K562 (cell line): ENCODE data around the gene KAT5. TPM values are rescaled to one million over a fixed set of nuclear protein-coding genes. Genes with fewer than 3 reads are reported as not detected.

ENCODE experiments used
- DDX20 ChIP-seq: fragments of 450-650 bp; IDR thresholded peaks from 2 replicates; pipeline ENCODE4 v1.6.1; 2016; ENCODE audit warnings: missing genetic modification characterization, low read depth, mild to moderate bottlenecking, missing compliant biosample characterization, moderate library complexity
- ILK ChIP-seq: fragments of 450-650 bp; IDR thresholded peaks from 2 replicates; pipeline ENCODE4 v1.6.1; 2016; ENCODE audit warnings: missing genetic modification characterization, low read depth, mild to moderate bottlenecking, missing compliant biosample characterization, moderate library complexity, borderline replicate concordance
- KLF1 ChIP-seq: fragments of 450-650 bp; IDR thresholded peaks from 2 replicates; pipeline ENCODE4 v1.6.1; 2016; ENCODE audit warnings: missing genetic modification characterization, missing compliant biosample characterization
- KLF16 ChIP-seq: IDR thresholded peaks from 2 replicates; pipeline ENCODE4 v1.6.1; 2016; ENCODE audit warnings: antibody characterized with exemption
- MBD2 ChIP-seq: sonication (generic); IDR thresholded peaks from 2 replicates; pipeline ENCODE4 v1.6.1; 2016; ENCODE audit warnings: low read depth, borderline replicate concordance
- NRF1 ChIP-seq, 2 experiments: fragments of 450-650 bp; IDR thresholded peaks in 1 of 2; conservative IDR thresholded peaks in 1 of 2; 2 replicates each; pipeline ENCODE4 v1.6.1; 2014; ENCODE audit warnings: mild to moderate bottlenecking in 2 of 2
- POLR2A ChIP-seq: fragments of 450-650 bp; conservative IDR thresholded peaks from 2 replicates; pipeline ENCODE4 v1.6.1; 2016
- RBM14 ChIP-seq: fragments of 200-400 bp; formaldehyde crosslinking; IDR thresholded peaks from 2 replicates; pipeline ENCODE4 v1.6.1; 2018; ENCODE audit warnings: low read depth, mild to moderate bottlenecking, low read length, moderate library complexity, borderline replicate concordance; ENCODE audit not compliant: insufficient read depth
- TAF15 ChIP-seq: fragments of 200-400 bp; formaldehyde crosslinking; IDR thresholded peaks from 2 replicates; pipeline ENCODE4 v1.6.1; 2017; ENCODE audit warnings: mild to moderate bottlenecking, low read depth, low read length, moderate library complexity
- U2AF2 ChIP-seq: fragments of 200-400 bp; formaldehyde crosslinking; optimal IDR thresholded peaks from 2 replicates; pipeline ENCODE3; 2017; ENCODE audit warnings: low read depth, mild to moderate bottlenecking, low read length
- ZNF263 ChIP-seq: sonication (generic); formaldehyde crosslinking; IDR thresholded peaks from 2 replicates; pipeline ENCODE4 v1.8.0; 2022; ENCODE audit warnings: mild to moderate bottlenecking, missing genetic modification reagents, borderline replicate concordance
- polyA plus RNA-seq, 8 experiments: library from polyadenylated mRNA; depleted of rRNA in 4 of 8; stranded (reverse) in 5 of 8; unstranded in 3 of 8; fragments of >200 nt; fragmentation: Nextera tagmentation in 2 of 8; fragmentation: Illumina TruSeq in 1 of 8; extraction: Ambion mirVana in 2 of 8; extraction: Trizol in 1 of 8; gene quantifications; 2 replicates each; pipeline versions ENCODE4 v1.2.1 to v1.2.3, GENCODE V29; 2011 to 2014; ENCODE audit warnings: inconsistent platforms in 1 of 8, missing spikeins in 1 of 8
- total RNA-seq, 7 experiments: library from RNA; depleted of rRNA in 6 of 7; stranded (reverse); fragments of >200 nt in 6 of 7; fragmentation: Illumina TruSeq in 2 of 7; extraction: Trizol in 2 of 7; gene quantifications; 2 replicates each; pipeline versions ENCODE4 v1.2.1 to v1.2.3, GENCODE V29; 2011 to 2021; ENCODE audit warnings: low replicate concordance in 1 of 7
- TF ChIP-seq, protein P1 (sequence below): fragments of 450-650 bp; formaldehyde crosslinking; IDR thresholded peaks from 2 replicates; pipeline ENCODE4 v1.4.0; 2020; ENCODE audit warnings: mild to moderate bottlenecking, moderate library complexity
- TF ChIP-seq, protein P2 (sequence below): fragments of 450-650 bp; IDR thresholded peaks from 2 replicates; pipeline ENCODE4 v1.6.1; 2016; ENCODE audit warnings: antibody characterized with exemption
- TF ChIP-seq, protein P3 (sequence below): fragments of 250-450 bp; sonication (Bioruptor Pico); IDR thresholded peaks from 2 replicates; pipeline ENCODE4 v1.8.0; 2021; ENCODE audit warnings: borderline replicate concordance, mild to moderate bottlenecking, moderate library complexity; ENCODE audit not compliant: poor library complexity, severe bottlenecking
- TF ChIP-seq, protein P4 (sequence below): fragments of 450-650 bp; IDR thresholded peaks from 2 replicates; pipeline ENCODE4 v1.6.1; 2017; ENCODE audit warnings: mild to moderate bottlenecking, moderate library complexity
- TF ChIP-seq, protein P5 (sequence below): sonication (generic); formaldehyde crosslinking; IDR thresholded peaks from 2 replicates; pipeline ENCODE4 v1.8.1; 2023; ENCODE audit warnings: mild to moderate bottlenecking, missing genetic modification reagents, moderate library complexity

KAT5 gene
- total and polyA plus RNA-seq, 9 of the 15 experiments (the other 6 are each of a cell fraction or from before 2014, with no cell fraction given), result 3.6 to 76.8 (median 52.7) TPM

DNA sequence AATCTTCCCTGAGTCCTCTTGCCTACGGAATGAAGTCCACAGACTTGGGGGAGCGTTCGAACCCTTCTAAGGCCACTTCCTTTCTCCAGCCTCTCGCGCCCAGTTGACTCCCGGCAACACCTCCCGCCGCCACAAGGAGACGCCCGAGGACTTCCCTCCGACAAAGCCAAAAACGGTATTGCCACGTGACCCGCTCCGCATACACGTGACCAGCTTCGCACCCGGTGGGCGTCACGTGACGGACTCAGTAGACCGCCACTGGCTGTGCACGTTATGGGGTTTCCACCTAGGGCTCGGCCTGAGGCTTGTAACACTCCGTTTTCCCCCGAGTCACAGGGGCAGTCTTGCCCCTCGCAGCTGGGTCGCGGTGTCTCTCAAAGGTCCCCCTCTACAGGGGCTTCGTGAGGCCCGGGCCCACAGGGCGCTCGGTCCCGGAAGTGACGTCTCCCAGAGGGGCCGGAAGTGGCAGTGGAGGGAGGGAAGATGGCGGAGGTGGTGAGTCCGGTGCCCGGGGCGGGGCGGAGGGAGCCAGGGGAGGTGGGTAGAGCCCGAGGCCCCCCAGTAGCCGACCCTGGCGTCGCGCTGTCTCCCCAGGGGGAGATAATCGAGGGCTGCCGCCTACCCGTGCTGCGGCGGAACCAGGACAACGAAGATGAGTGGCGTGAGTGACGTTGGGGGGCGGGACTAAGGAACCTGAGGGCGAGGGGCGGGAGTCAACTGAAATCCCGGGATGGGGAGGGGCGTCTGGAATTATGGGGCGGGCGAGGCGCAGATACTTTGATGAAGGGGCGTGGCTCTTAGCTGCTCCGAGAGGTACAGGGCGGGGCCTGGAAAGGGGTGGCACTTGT, at the start of gene KAT5 (continued):
- TF ChIP-seq, protein P1, sequence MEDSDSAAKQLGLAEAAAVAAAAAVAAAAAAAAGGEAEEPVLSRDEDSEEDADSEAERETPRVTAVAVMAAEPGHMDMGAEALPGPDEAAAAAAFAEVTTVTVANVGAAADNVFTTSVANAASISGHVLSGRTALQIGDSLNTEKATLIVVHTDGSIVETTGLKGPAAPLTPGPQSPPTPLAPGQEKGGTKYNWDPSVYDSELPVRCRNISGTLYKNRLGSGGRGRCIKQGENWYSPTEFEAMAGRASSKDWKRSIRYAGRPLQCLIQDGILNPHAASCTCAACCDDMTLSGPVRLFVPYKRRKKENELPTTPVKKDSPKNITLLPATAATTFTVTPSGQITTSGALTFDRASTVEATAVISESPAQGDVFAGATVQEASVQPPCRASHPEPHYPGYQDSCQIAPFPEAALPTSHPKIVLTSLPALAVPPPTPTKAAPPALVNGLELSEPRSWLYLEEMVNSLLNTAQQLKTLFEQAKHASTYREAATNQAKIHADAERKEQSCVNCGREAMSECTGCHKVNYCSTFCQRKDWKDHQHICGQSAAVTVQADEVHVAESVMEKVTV, result peak; percentile 97
- TF ChIP-seq U2AF2 (no peak), MBD2 (peak; percentile 76), DDX20 (tag) (0 out of 2 replicates have a peak, but pooled peaks have one; percentile 21), KLF16 (peak; percentile 81), RBM14 (no peak), KLF1 (tag) (peak; percentile 66; the same call in 1 of the 2 replicates), ILK (tag) (no peak), ZNF263 (CRISPR knock-in tag) (peak; percentile 35; the same call in 1 of the 2 replicates), POLR2A (peak; percentile 93), NRF1 (conservative IDR thresholded peaks at IDR 0.05 in 1 of 2, IDR thresholded peaks at IDR 0.05 in 1 of 2) (peak in 1 of 2 experiments; percentile 47; a peak in 2 of 4 replicates), TAF15 (no peak)
- TF ChIP-seq, protein P2, sequence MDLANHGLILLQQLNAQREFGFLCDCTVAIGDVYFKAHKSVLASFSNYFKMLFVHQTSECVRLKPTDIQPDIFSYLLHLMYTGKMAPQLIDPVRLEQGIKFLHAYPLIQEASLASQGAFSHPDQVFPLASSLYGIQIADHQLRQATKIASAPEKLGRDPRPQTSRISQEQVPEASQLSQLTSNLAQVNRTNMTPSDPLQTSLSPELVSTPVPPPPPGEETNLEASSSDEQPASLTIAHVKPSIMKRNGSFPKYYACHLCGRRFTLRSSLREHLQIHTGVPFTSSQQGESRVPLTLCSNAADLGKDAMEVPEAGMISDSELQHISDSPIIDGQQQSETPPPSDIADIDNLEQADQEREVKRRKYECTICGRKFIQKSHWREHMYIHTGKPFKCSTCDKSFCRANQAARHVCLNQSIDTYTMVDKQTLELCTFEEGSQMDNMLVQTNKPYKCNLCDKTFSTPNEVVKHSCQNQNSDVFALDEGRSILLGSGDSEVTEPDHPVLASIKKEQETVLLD, result peak; percentile 73; the same call in 1 of the 2 replicates
- TF ChIP-seq, protein P3, sequence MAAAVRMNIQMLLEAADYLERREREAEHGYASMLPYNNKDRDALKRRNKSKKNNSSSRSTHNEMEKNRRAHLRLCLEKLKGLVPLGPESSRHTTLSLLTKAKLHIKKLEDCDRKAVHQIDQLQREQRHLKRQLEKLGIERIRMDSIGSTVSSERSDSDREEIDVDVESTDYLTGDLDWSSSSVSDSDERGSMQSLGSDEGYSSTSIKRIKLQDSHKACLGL, result peak; percentile 74
- TF ChIP-seq, protein P4, sequence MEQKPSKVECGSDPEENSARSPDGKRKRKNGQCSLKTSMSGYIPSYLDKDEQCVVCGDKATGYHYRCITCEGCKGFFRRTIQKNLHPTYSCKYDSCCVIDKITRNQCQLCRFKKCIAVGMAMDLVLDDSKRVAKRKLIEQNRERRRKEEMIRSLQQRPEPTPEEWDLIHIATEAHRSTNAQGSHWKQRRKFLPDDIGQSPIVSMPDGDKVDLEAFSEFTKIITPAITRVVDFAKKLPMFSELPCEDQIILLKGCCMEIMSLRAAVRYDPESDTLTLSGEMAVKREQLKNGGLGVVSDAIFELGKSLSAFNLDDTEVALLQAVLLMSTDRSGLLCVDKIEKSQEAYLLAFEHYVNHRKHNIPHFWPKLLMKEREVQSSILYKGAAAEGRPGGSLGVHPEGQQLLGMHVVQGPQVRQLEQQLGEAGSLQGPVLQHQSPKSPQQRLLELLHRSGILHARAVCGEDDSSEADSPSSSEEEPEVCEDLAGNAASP, result no peak
- TF ChIP-seq, protein P5, sequence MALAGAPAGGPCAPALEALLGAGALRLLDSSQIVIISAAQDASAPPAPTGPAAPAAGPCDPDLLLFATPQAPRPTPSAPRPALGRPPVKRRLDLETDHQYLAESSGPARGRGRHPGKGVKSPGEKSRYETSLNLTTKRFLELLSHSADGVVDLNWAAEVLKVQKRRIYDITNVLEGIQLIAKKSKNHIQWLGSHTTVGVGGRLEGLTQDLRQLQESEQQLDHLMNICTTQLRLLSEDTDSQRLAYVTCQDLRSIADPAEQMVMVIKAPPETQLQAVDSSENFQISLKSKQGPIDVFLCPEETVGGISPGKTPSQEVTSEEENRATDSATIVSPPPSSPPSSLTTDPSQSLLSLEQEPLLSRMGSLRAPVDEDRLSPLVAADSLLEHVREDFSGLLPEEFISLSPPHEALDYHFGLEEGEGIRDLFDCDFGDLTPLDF, result peak; percentile 73; the same call in 1 of the 2 replicates
